Spinal cord (tissue), 10 donors: ENCODE measurements around the gene R3HDM2. TPM values are rescaled to one million over a fixed set of nuclear protein-coding genes. Genes with fewer than 3 reads are reported as not detected.

ENCODE experiments used
- DNase-seq, 6 donors: peaks; one replicate each; pipeline versions ENCODE4 v3.0.0 to v3.0.0-alpha.2; 2013 to 2015; ENCODE audit warnings: low spot score in 6 of 6, low read depth in 4 of 6
- H3K27ac ChIP-seq: one replicate; pipeline ENCODE4 v1.5.1; 2013; ENCODE audit warnings: low read depth, low read length, control low read depth
- H3K27me3 ChIP-seq: one replicate; pipeline ENCODE4 v1.6.1; 2013; ENCODE audit warnings: low read length; ENCODE audit not compliant: control insufficient read depth, insufficient read depth
- H3K36me3 ChIP-seq: one replicate; pipeline ENCODE4 v1.6.1; 2013; ENCODE audit warnings: low read length; ENCODE audit not compliant: control insufficient read depth, insufficient read depth
- H3K4me1 ChIP-seq: one replicate; pipeline ENCODE4 v1.6.1; 2013; ENCODE audit warnings: low read length; ENCODE audit not compliant: control insufficient read depth, insufficient read depth
- H3K4me3 ChIP-seq: one replicate; pipeline ENCODE4 v1.5.1; 2013; ENCODE audit warnings: low read depth, low read length, control low read depth
- H3K9me3 ChIP-seq: one replicate; pipeline ENCODE4 v1.6.1; 2013; ENCODE audit warnings: low read length; ENCODE audit not compliant: control insufficient read depth, insufficient read depth
- WGBS: methylation state at CpG from one replicate; pipeline ENCODE4 v1.1.5; 2013; ENCODE audit warnings: missing lambda C conversion rate; ENCODE audit not compliant: insufficient coverage; 5-methylcytosine and 5-hydroxymethylcytosine counted together
- polyA plus RNA-seq, 2 donors: library from polyadenylated mRNA; unstranded; fragments of 120-200 nt; gene quantifications; one replicate each; pipeline ENCODE4 v1.2.1, GENCODE V29; 2013; ENCODE audit not compliant: insufficient read length in 2 of 2
- total RNA-seq, 2 donors: library from RNA; depleted of rRNA in 1 of 2; stranded (reverse); fragments of 120-200 nt in 1 of 2; fragments of >200 nt in 1 of 2; gene quantifications; one replicate each; pipeline versions ENCODE4 v1.2.3 to v1.2.4, GENCODE V29; 2013 to 2014
- donor health status: healthy.

The R3HDM2 gene
- total and polyA plus RNA-seq, 4 donors, result 42.7 to 98.2 (median 65.1) TPM

GRCh38 chr12:57474862-57475261 lies 44.0 kb upstream of the R3HDM2 start:
- no peaks in the 10 kb centered on the region for H3K9me3 ChIP-seq
- H3K27ac ChIP-seq, result no peak overlapping the region
- H3K27me3 ChIP-seq, result peaks cover 71% of the 10 kb centered on the region
- WGBS, result 43% methylated on average over 6 of the region's 7 CpGs
- no peak overlapping the region for H3K4me3 ChIP-seq
- H3K36me3 ChIP-seq, result peaks cover 7% of the 10 kb centered on the region
- peaks cover 21% of the 10 kb centered on the region for H3K4me1 ChIP-seq
- no peak for DNase-seq

DNA sequence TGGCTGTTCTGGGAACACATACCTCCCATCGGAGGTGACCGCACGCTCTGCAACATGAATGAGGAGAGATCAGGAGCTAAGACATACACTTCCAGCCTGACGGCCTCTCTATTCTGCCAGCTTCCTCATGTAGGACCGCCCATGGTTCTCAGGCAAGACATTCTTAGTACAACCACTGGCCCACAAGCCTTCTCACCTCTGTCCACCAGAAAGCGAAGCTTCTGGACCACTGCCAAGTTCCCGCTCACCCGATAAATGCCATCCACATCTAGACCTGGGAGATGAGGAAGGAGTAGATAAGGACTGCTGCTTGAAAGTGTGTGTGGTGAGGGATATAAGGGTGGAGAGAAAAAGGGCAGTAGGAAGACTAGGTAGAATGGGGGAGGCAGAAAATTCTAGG lies 43.6 kb upstream of the R3HDM2 start:
- Histone ChIP-seq H3K27ac (no peak overlapping the region), H3K36me3 (peaks cover 7% of the 10 kb centered on the region), H3K4me3 (no peak overlapping the region), H3K4me1 (peaks cover 21% of the 10 kb centered on the region), H3K9me3 (no peaks in the 10 kb centered on the region), H3K27me3 (peaks cover 67% of the 10 kb centered on the region)
- no peak for DNase-seq
- WGBS, result 85% methylated on average over 5 of the region's 8 CpGs

- H3K9me3 ChIP-seq, result no peaks in the 10 kb centered on the region
- H3K27me3 ChIP-seq, result peaks cover 63% of the 10 kb centered on the region
- WGBS, result no CpG with 5 or more reads among the region's 5 CpGs
Observed at GRCh38 chr12:57473886-57474285, 43.0 kb upstream of the R3HDM2 start.

GRCh38 chr12:57473392-57473791 lies 42.5 kb upstream of the R3HDM2 start:
- Histone ChIP-seq H3K4me3 (no peak overlapping the region), H3K9me3 (no peaks in the 10 kb centered on the region), H3K27me3 (peaks cover 58% of the 10 kb centered on the region), H3K36me3 (peaks cover 7% of the 10 kb centered on the region), H3K4me1 (peaks cover 21% of the 10 kb centered on the region), H3K27ac (no peak overlapping the region)
- DNase-seq, result no peak
- WGBS, result 71% methylated on average over 1 of the region's 3 CpGs

More at GRCh38 chr12:57473886-57474285, 43.0 kb upstream of the R3HDM2 start:
- peaks cover 7% of the 10 kb centered on the region for H3K36me3 ChIP-seq
- DNase-seq, result no peak
- H3K4me3 ChIP-seq, result no peak overlapping the region
- no peak overlapping the region for H3K27ac ChIP-seq
- peaks cover 21% of the 10 kb centered on the region for H3K4me1 ChIP-seq

- 80% methylated on average over 1 of the region's 3 CpGs for WGBS
- Histone ChIP-seq H3K36me3 (peaks cover 7% of the 10 kb centered on the region), H3K9me3 (no peaks in the 10 kb centered on the region), H3K27me3 (peaks cover 50% of the 10 kb centered on the region), H3K4me3 (no peak overlapping the region), H3K27ac (no peak overlapping the region), H3K4me1 (peaks cover 21% of the 10 kb centered on the region)
- no peak for DNase-seq
Observed at GRCh38 chr12:57472391-57472790, 41.5 kb upstream of the R3HDM2 start.

DNA sequence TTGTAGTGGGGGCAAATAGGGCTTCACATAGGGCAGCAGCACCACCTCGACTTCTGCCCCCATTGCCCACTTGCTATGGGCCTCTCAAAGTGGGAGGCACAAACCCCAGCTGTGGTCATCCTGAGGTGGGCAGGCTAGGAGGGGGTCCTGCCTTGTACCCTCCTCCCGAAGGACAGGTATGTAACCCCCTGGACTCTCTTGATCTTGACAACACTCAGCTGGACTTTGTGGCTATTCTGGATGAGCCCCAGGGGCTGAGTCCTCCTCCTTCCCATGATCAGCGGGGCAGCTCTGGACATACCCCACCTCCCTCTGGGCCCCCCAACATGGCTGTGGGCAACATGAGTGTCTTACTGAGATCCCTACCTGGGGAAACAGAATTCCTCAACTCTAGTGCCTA lies 40.8 kb upstream of the R3HDM2 start:
- WGBS, result 89% methylated on average over 3 of the region's 3 CpGs
- DNase-seq, result no peak
- Histone ChIP-seq H3K4me1 (peaks cover 21% of the 10 kb centered on the region), H3K9me3 (no peaks in the 10 kb centered on the region), H3K27me3 (peaks cover 43% of the 10 kb centered on the region), H3K36me3 (peaks cover 7% of the 10 kb centered on the region), H3K4me3 (no peak overlapping the region), H3K27ac (no peak overlapping the region)

GRCh38 chr12:57470970-57471656 lies 40.3 kb upstream of the R3HDM2 start:
- H3K36me3 ChIP-seq, result peaks cover 7% of the 10 kb centered on the region
- H3K27ac ChIP-seq, result no peak overlapping the region
- H3K4me1 ChIP-seq, result peaks cover 15% of the 10 kb centered on the region
- peaks cover 38% of the 10 kb centered on the region for H3K27me3 ChIP-seq
- WGBS, result 90% methylated on average over 2 of the region's 4 CpGs
- no peaks in the 10 kb centered on the region for H3K9me3 ChIP-seq
- H3K4me3 ChIP-seq, result no peak overlapping the region
- DNase-seq, result no peak

DNA sequence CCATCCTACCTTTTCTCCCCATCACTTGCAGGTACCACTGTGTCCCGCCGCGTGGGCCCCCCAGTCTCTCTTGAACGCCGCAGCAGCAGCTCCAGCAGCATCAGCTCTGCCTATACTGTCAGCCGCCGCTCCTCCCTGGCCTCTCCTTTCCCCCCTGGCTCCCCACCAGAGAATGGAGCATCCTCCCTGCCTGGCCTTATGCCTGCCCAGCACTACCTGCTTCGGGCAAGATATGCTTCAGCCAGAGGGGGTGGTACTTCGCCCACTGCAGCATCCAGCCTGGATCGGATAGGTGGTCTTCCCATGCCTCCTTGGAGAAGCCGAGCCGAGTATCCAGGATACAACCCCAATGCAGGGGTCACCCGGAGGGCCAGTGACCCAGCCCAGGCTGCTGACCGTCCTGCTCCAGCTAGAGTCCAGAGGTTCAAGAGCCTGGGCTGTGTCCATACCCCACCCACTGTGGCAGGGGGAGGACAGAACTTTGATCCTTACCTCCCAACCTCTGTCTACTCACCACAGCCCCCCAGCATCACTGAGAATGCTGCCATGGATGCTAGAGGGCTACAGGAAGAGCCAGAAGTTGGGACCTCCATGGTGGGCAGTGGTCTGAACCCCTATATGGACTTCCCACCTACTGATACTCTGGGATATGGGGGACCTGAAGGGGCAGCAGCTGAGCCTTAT lies 39.6 kb upstream of the R3HDM2 start:
- DNase-seq, result no peak
- WGBS, result 93% methylated on average over 12 of the region's 14 CpGs
- H3K4me1 ChIP-seq, result peaks cover 8% of the 10 kb centered on the region
- no peaks in the 10 kb centered on the region for H3K9me3 ChIP-seq
- no peak overlapping the region for H3K27ac ChIP-seq
- peaks cover 7% of the 10 kb centered on the region for H3K36me3 ChIP-seq
- H3K27me3 ChIP-seq, result peaks cover 31% of the 10 kb centered on the region
- H3K4me3 ChIP-seq, result no peak overlapping the region

- DNase-seq, result no peak
- H3K27ac ChIP-seq, result no peak overlapping the region
- peaks cover 22% of the 10 kb centered on the region for H3K27me3 ChIP-seq
- WGBS, result 85% methylated on average over 6 of the region's 10 CpGs
- no peaks in the 10 kb centered on the region for H3K9me3 ChIP-seq
- peaks cover 7% of the 10 kb centered on the region for H3K36me3 ChIP-seq
- no peak overlapping the region for H3K4me3 ChIP-seq
- no peaks in the 10 kb centered on the region for H3K4me1 ChIP-seq
Observed at GRCh38 chr12:57469296-57470164, 38.7 kb upstream of the R3HDM2 start.
